ENCODE measurements around the gene NR1H2. TPM values are rescaled to one million over a fixed set of nuclear protein-coding genes. Genes with fewer than 3 reads are reported as not detected.
A peak's percentile ranks its signal among the peaks of the same experiment; 100 is the strongest.

NR1H2 gene
- total RNA-seq, 1 donor from 2014 or later: 29.1 TPM

GRCh38 chr19:50427318-50427925 lies 51.2 kb downstream of the NR1H2 start:
- no peak for DNase-seq (ENCODE audit: low spot score, unreplicated experiment)
- Mint-ChIP-seq H3K4me1 (ENCODE audit: low read depth) (peaks cover 4% of the 10 kb centered on the region), H3K9me3 (ENCODE audit: low read depth) (no peaks in the 10 kb centered on the region)

GRCh38 chr19:50427997-50428425 lies 51.8 kb downstream of the NR1H2 start:
- no peak overlapping the region for H3K4me3 Mint-ChIP-seq (ENCODE audit: low read depth)
- TF ChIP-seq CTCF (IDR thresholded peaks at IDR 0.05; ENCODE audit: unreplicated experiment): no peak
- no peak overlapping the region for H3K27ac Mint-ChIP-seq
- peaks cover 4% of the 10 kb centered on the region for H3K4me1 Mint-ChIP-seq (ENCODE audit: low read depth)
- peaks cover 32% of the 10 kb centered on the region for H3K27me3 Mint-ChIP-seq
- no peaks in the 10 kb centered on the region for H3K9me3 Mint-ChIP-seq (ENCODE audit: low read depth)
- no peaks in the 10 kb centered on the region for H3K36me3 Mint-ChIP-seq (ENCODE audit: insufficient read depth)
- peak; percentile 42 for DNase-seq (ENCODE audit: low spot score, unreplicated experiment)

More at GRCh38 chr19:50427318-50427925, 51.2 kb downstream of the NR1H2 start:
- Mint-ChIP-seq H3K27ac (no peak overlapping the region), H3K27me3 (peaks cover 29% of the 10 kb centered on the region), H3K36me3 (ENCODE audit: insufficient read depth) (no peaks in the 10 kb centered on the region), H3K4me3 (ENCODE audit: low read depth) (no peak overlapping the region)
- no peak for TF ChIP-seq CTCF (IDR thresholded peaks at IDR 0.05; ENCODE audit: unreplicated experiment)

GRCh38 chr19:50428772-50429463 lies 52.7 kb downstream of the NR1H2 start:
- peaks cover 35% of the 10 kb centered on the region for H3K27me3 Mint-ChIP-seq
- no peaks in the 10 kb centered on the region for H3K9me3 Mint-ChIP-seq (ENCODE audit: low read depth)
- peaks cover 6% of the 10 kb centered on the region for H3K4me1 Mint-ChIP-seq (ENCODE audit: low read depth)
- no peak for TF ChIP-seq CTCF (IDR thresholded peaks at IDR 0.05; ENCODE audit: unreplicated experiment)
- H3K4me3 Mint-ChIP-seq (ENCODE audit: low read depth): no peak overlapping the region
- no peak overlapping the region for H3K27ac Mint-ChIP-seq
- no peak for DNase-seq (ENCODE audit: low spot score, unreplicated experiment)
- no peaks in the 10 kb centered on the region for H3K36me3 Mint-ChIP-seq (ENCODE audit: insufficient read depth)

- peak overlapping the region; percentile 95 for H3K27ac Mint-ChIP-seq
- no peaks in the 10 kb centered on the region for H3K36me3 Mint-ChIP-seq (ENCODE audit: insufficient read depth)
- peaks cover 39% of the 10 kb centered on the region for H3K27me3 Mint-ChIP-seq
- no peaks in the 10 kb centered on the region for H3K9me3 Mint-ChIP-seq (ENCODE audit: low read depth)
- peaks cover 6% of the 10 kb centered on the region for H3K4me1 Mint-ChIP-seq (ENCODE audit: low read depth)
- no peak for TF ChIP-seq CTCF (IDR thresholded peaks at IDR 0.05; ENCODE audit: unreplicated experiment)
- DNase-seq (ENCODE audit: low spot score, unreplicated experiment): no peak
- H3K4me3 Mint-ChIP-seq (ENCODE audit: low read depth): peak overlapping the region; percentile 82
Observed at GRCh38 chr19:50430888-50431342, 54.7 kb downstream of the NR1H2 start.

GRCh38 chr19:50431343-50432220 lies 55.3 kb downstream of the NR1H2 start:
- Mint-ChIP-seq H3K27me3 (peaks cover 40% of the 10 kb centered on the region), H3K4me3 (ENCODE audit: low read depth) (peak overlapping the region; percentile 82), H3K9me3 (ENCODE audit: low read depth) (no peaks in the 10 kb centered on the region), H3K36me3 (ENCODE audit: insufficient read depth) (no peaks in the 10 kb centered on the region), H3K4me1 (ENCODE audit: low read depth) (peaks cover 6% of the 10 kb centered on the region), H3K27ac (peak overlapping the region; percentile 95)
- peak; percentile 90 for DNase-seq (ENCODE audit: low spot score, unreplicated experiment)
- TF ChIP-seq CTCF (IDR thresholded peaks at IDR 0.05; ENCODE audit: unreplicated experiment): no peak
